Cardiac fibroblast (primary cell): ENCODE results near the gene CRAT.

ENCODE experiments used
- DNase-seq, 2 donors: peaks; one replicate each; pipeline versions ENCODE4 v3.0.0 to v3.0.0-alpha.2; 2010; ENCODE audit warnings: low read depth in 2 of 2
- H3K4me3 ChIP-seq, 2 donors: replicated peaks in 1 of 2; 1 replicate in 1 of 2; 2 replicates in 1 of 2; pipeline ENCODE4 v1.5.1; 2011; ENCODE audit warnings: low read depth in 2 of 2, low read length in 2 of 2, mild to moderate bottlenecking in 2 of 2, moderate library complexity in 1 of 2
- CTCF ChIP-seq: IDR thresholded peaks from one replicate; pipeline ENCODE4 v1.5.1; 2011; ENCODE audit warnings: low read depth, mild to moderate bottlenecking, low read length, inconsistent platforms

The CRAT gene

GRCh38 chr9:129052592-129052991 is 58.0 kb downstream of the CRAT start:
- no peak for TF ChIP-seq CTCF
- no peak for DNase-seq
- no peak overlapping the region for H3K4me3 ChIP-seq
